Measurements from ENCODE around the gene SGK2.
"Not testable (repeated sequence)": the region's sequence is repeated elsewhere in the genome, so short reads cannot be mapped to it uniquely, and the experiment has no call there.

Gene SGK2

DNA sequence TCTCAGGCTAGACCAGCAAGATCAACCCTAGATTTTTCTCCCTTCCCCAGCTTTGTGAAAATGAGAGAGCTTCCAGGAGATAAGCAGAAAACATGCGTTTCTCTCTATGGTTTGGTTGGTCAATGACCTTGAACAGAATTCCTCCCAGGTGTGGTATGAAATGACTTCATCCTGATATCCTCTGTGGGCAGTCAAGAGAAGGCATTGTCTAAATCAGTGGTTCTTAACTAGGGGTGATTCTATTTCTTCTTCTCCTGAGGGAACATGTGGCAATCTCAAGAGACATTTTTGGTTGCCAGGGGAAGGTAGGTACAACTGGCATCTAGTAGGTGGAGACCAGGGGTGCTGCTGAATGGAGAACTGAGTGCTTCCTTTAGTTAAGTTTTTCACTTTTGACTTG, 44.3 kb downstream of the SGK2 start:
- no peak for DNase-seq (ENCODE audit: low read depth)

DNA sequence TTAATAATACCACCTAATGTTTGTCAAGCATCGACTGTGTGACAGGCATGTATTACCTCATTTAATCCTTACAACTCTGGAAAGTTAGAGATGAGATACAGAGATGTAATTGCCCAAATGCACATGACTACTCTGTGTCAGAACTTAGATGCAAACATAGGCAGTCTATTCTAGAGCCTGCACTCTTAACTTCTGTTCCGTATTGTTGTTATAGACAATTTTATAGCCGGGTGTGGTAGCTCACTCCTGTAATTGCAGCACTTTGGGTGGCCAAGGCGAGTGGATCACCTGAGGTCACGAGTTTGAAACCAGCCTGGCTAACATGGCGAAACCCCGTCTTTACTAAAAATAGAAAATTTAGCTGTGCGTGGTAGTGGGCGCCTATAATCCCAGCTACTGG, 46.9 kb downstream of the SGK2 start:
- no peak for DNase-seq (ENCODE audit: low read depth)

DNA sequence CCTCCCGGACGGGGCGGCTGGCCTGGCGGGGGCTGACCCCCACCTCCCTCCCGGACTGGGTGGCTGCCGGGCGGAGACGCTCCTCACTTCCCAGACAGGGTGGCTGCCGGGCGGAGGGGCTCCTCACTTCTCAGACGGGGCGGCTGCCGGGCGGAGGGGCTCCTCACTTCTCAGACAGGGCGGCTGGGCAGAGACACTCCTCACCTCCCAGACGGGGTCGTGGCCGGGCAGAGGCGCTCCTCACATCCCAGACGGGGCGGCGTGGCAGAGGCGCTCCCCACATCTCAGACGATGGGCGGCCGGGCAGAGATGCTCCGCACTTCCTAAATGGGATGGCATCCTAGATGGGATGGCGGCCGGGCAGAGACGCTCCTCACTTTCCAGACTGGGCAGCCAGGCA, 48.5 kb downstream of the SGK2 start:
- not testable (repeated sequence) for DNase-seq (ENCODE audit: low read depth)

DNA sequence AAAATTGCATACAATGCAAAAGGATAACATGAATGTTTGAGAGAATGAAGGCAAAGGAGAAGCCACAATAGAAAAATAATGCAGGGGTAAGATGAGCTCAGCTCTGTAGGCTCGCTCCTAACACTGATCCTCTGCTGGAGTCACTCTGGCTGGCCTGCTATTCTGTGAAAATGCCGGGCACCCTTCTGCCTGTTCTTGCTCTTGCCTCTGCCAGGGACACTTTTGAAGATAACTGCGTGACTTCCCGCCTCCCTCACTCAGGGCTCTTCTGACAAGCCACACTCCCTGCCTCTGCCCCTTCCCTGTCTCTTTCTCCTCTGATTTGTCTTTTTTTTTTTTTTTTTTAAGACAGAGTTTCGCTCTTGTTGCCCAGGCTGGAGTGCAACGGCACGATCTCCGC, 72.8 kb downstream of the SGK2 start:
- no peak for DNase-seq (ENCODE audit: low read depth)
